C4-2B (cell line): ENCODE data around the gene PRKAG2.

Experiments
- H3K27ac ChIP-seq: fragments of 450-650 bp; 2 replicates; pipeline ENCODE4 v1.5.1; 2017
- ZFX ChIP-seq: fragments of 450-650 bp; IDR thresholded peaks from 2 replicates; pipeline ENCODE4 v1.6.1; 2017
- TF ChIP-seq, protein P1 (sequence below): fragments of 450-650 bp; conservative IDR thresholded peaks from 2 replicates; pipeline ENCODE4 v1.5.1; 2017; ENCODE audit warnings: mild to moderate bottlenecking

PRKAG2 gene

GRCh38 chr7:151895008-151895630 is 18.2 kb upstream of the PRKAG2 start:
- TF ChIP-seq, protein P1, sequence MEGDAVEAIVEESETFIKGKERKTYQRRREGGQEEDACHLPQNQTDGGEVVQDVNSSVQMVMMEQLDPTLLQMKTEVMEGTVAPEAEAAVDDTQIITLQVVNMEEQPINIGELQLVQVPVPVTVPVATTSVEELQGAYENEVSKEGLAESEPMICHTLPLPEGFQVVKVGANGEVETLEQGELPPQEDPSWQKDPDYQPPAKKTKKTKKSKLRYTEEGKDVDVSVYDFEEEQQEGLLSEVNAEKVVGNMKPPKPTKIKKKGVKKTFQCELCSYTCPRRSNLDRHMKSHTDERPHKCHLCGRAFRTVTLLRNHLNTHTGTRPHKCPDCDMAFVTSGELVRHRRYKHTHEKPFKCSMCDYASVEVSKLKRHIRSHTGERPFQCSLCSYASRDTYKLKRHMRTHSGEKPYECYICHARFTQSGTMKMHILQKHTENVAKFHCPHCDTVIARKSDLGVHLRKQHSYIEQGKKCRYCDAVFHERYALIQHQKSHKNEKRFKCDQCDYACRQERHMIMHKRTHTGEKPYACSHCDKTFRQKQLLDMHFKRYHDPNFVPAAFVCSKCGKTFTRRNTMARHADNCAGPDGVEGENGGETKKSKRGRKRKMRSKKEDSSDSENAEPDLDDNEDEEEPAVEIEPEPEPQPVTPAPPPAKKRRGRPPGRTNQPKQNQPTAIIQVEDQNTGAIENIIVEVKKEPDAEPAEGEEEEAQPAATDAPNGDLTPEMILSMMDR, result no peak
- no peak for TF ChIP-seq ZFX
- no peak overlapping the region for H3K27ac ChIP-seq

- TF ChIP-seq ZFX, result no peak
- TF ChIP-seq, protein P1, result no peak
- no peak overlapping the region for H3K27ac ChIP-seq
Observed at GRCh38 chr7:151894111-151895007, 17.4 kb upstream of the PRKAG2 start.

DNA sequence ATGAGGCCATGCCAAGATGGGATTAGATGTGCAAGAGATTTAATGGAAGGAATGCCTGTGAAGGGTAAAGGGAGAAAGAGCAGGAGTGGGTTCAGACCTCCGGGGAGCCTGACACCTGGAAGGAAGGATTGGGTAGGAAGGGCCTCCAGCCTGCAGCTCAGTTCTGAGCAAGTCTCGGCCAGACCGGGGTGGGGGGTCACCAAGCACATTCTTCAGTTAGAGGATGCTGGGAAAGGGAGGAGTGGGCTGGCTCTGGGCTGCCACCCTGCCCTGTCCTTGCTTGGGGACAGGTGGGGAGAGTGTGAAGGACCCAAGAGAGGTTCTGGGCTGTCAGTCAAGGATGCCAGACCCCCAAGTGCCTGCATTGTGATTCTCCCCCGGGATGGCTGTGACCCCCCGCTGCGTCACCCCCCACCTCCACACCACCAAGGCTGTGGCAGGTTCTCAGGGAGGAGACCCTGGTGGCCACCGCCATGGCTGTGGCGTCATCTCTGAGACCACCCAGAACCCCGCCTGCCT is 16.5 kb upstream of the PRKAG2 start:
- H3K27ac ChIP-seq, result no peak overlapping the region
- TF ChIP-seq, protein P1, result no peak
- no peak for TF ChIP-seq ZFX

GRCh38 chr7:151891753-151892152 is 14.8 kb upstream of the PRKAG2 start:
- H3K27ac ChIP-seq, result no peak overlapping the region
- TF ChIP-seq ZFX, result no peak
- TF ChIP-seq, protein P1, result no peak

GRCh38 chr7:151891182-151891581 is 14.3 kb upstream of the PRKAG2 start:
- no peak overlapping the region for H3K27ac ChIP-seq
- TF ChIP-seq, protein P1, result no peak
- no peak for TF ChIP-seq ZFX

DNA sequence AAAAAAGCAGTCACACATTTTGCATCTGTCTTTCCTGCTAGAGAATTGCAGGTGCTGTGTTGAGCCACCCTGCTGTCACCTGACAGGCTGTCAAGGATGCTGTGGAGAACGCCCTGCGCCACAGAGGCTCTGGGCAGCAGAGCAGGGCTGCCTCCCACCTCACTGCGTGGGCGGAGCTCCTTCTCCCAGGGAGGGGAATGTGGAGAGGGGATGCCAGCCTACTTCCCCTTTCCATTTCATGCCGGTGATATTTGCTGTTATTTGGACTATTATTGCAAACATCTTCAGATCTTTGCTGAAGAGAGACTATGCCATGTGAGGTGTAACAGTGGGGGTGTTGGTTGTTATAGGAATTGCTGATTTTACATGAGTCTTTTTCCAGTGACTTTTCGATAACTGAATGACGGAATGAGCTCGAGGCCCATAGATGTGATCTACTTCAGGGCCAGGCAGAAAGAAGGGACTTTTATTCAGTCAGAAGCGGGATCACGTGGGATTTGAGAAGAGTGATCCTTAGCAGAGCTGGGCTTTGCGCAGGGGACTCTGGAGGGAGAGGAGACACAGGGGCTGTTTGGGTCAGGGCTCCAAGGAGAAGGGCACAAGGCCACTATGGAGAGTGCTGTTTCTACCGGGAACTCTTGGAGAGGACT is 13.6 kb upstream of the PRKAG2 start:
- no peak overlapping the region for H3K27ac ChIP-seq
- TF ChIP-seq ZFX, result no peak
- TF ChIP-seq, protein P1, result no peak
